Jurkat, Clone E6-1 (cell line): ENCODE results near the gene CFAP57.

Experiments
- DNase-seq: peaks from one replicate; pipeline ENCODE4 v3.0.0-alpha.2; 2011; ENCODE audit warnings: low read depth, low spot score
- H3K4me3 ChIP-seq: 2 replicates; pipeline ENCODE4 v1.5.1; 2011; ENCODE audit warnings: mild to moderate bottlenecking, low read length, control low read depth, moderate library complexity

The CFAP57 gene

DNA sequence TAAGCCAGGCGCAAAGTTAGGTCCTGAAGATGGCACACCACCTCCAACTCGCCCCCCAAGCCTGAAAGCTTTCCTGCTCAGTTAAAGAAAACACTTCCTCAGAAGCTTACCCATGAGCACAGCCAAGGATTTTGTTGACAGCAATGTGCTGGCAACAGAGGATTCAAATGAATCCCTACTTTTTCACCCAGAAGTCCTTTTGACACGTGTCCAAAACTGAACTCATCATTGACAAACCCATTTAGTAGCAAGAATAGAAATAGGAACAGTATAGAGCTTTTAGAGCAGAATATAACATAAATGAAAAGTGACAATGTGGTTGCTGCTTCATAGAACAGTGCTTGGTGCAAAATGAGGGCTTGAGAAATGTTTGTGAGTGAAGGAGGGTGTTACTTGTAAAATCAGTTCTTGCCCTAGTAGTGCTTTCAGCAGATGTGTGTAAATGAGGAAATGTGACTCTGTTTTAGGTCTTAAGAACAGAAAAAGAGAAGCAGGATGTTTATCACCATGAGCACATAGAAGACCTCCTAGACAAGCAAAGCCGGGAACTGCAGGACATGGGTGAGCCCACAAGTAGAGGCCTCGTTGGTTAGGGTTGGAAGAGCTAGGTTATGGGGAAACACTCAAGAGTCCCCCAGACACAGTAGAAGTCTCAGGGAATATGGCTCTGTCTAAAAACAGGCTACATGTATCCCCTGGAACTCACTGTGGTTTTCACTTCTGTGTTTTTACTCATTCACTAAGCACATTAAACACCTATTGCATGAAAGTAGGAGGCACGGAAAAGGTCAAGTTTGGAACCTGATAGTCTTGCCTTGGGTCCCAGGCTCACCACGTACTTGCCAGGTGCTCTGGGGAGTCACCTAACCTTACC, 49.0 kb downstream of the CFAP57 start:
- H3K4me3 ChIP-seq = no peak overlapping the region
- no peak for DNase-seq

DNA sequence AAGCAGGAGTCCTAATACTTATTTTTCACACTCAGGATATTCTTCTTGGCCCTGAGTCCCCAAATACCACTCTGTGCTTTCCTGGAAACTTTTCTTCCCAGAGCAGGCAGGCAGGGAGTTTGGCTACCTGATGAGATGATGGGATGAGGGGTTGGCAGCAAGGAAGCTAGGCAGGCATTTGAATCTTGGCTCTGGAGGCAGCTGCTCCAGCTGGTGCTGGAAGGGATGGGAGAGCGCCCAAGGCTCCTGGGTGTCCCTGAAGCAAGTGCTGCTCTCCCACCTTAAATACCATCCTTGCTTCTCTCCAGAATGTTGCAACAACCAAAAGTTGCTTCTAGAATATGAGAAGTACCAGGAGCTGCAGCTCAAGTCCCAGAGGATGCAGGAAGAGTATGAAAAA, 49.7 kb downstream of the CFAP57 start:
- no peak overlapping the region for H3K4me3 ChIP-seq
- no peak for DNase-seq

DNA sequence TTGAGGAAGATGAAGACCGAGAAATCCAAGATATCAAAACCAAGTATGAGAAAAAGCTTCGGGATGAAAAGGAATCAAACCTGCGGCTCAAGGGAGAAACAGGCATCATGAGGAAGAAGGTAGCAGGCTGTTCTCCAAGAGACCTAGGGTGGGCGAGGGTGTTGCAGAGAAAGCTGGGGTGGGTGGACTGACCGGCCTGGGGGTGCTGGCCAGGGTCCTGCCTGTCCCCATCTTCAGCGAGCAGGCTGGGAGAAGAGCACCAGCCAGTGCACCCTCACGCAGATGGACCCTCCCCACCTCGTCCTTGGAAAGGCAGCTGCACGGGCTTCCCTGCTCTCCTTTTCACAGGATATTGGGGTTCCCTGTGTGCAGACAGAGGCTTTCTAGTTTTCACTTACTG, 50.7 kb downstream of the CFAP57 start:
- no peak for DNase-seq
- H3K4me3 ChIP-seq = no peak overlapping the region

DNA sequence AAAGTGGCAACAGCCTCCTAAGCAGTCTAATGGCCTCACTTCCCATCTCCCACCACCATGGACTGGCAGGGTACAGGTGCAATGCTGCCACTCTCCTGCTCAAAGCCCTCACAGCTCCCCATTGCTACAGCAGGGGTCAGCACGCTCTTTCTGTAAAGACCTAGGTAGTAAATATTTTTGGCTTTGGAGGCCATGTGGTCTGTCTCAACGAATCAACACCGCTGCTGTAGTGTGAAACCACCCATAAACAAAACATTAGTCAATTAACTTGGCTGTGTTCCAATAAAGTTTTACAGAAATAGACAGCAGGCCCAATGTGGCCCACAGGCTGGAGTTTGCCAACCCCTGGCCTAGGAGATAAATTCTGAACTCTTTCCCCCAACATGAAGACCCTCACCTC, 53.0 kb downstream of the CFAP57 start:
- DNase-seq = no peak
- H3K4me3 ChIP-seq = no peak overlapping the region

DNA sequence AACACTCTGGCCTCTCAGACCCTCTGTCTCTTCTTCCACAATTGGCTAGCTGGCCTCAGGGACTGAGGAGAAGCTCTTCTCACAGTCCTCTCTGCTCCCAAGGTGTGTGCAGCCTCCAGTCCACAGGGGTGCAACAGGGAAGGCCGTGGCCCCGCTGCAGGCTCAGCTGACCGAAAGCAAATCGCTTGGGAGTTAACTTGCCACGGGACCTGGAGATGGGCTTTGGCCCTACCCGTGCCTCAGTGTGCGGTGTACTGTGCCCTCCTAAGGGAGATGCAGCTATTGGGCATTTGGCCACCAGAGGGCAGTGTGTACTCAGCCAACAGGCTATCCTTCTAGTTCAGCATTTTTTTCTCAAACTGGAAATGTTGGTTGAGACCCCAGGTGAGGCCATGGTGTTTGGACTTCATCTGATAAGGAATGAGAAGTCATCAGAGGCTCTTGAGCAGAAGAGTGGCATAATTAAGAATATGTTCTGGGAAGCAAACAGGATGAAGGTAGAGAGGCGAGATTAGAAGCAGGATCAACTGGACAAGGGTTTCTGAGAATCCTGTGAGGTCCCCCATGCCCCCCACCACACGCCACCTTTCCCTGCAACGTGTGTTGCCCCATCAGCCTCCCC, 55.1 kb downstream of the CFAP57 start:
- peak; percentile 69 for DNase-seq

DNA sequence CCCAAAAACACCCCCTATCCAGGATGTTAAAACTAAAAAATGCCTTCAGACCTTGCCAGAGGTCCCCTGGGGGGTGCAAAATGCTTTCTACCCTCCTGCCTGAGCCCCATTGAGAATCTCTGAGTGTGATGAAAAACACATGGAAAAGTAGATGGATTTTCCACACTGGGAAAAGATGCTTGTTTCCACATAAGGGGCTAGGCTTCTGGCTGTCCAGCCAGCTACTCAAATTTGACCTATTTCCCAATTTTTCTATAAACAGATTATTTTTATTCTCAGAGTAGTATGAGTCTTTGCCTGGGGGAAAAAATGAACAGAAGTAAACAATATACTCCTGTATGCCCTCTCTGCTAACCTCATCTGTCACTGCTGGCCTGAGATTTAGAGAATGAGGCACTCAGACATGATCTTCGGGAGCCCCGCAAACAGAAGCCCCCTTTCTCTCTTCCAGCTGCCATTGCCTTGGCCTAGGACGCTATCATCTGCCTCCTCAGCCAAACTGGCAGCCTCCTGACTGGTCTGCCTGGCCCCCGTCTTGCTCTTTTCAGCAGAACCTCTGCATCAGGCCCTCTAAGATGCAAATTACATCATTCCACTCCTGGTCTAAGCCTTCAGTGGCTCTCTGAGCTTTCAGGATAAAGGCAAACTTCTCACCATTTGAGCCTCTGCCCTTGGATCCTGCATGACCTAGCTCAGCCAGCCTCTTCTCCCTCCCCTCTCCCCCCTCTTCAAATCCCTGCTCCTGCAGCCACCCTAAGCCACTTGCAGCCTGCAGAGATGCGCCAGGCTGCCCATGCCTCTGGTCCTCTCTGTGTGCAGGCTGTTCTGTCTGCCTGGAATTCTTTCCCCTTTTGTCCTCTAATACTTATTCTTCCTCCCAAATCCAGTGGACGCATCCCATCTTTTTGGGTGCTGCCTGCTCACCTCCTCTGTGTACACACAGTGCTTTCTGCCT, 58.0 kb downstream of the CFAP57 start:
- H3K4me3 ChIP-seq = no peak overlapping the region
- no peak for DNase-seq

More for the DNA sequence above, 55.1 kb downstream of the CFAP57 start:
- H3K4me3 ChIP-seq = no peak overlapping the region

DNA sequence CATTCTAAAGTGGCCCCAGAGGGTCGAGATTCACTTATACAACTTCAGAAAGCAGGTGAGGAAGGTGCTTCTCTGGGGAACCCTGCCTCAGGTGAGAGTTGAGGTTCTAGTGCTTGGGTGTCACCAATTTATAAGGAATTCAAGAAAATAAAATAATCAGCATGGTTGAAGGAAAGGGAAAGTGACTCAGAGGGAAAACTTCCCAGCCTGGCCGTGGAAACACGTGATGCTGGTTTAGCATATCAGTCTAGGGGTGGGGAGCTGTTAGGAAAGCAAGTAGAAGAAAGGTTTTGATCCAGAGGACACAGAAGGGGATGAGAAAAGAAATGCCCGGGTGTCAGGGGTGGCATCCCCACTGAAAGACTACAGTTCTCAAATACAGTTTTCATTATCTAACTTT, 59.9 kb downstream of the CFAP57 start:
- DNase-seq = no peak
- no peak overlapping the region for H3K4me3 ChIP-seq

DNA sequence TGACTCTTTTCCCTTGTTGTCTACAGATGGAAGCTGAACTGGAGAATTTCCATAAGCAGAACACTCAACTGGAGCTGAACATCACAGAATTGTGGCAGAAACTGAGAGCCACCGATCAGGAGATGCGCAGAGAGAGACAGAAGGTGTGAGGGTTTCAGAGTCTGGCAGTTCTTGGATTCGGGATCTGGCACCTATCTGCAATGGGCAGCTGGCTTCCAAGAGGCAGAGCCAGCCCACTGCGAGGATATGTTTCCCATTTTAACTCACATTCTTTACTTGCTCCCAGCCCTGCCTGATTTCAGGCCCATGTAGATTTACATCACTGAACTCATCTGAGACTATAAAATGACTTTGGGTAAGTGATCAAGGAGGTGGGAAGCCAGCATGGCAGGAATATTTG, 60.4 kb downstream of the CFAP57 start:
- no peak overlapping the region for H3K4me3 ChIP-seq
- DNase-seq = no peak

DNA sequence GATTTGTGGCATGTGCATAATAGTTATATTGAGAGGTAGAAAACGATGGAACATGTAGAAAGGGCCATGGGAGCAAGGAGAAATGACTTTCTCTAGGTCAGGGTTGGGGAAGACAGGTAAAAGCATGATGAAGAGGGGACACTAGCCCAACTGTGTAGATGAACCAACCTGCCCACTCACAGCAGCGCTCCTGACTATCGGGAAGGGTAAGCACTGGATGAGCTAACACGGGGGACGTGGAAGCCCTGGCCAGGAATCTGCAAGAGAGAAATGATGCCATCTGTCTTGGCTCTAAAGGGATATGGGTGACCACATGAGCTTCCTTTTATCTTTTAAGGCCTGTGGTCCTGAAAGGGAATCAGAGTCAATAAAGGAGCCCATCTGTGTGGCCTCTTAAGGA, 61.5 kb downstream of the CFAP57 start:
- no peak for DNase-seq
- no peak overlapping the region for H3K4me3 ChIP-seq

DNA sequence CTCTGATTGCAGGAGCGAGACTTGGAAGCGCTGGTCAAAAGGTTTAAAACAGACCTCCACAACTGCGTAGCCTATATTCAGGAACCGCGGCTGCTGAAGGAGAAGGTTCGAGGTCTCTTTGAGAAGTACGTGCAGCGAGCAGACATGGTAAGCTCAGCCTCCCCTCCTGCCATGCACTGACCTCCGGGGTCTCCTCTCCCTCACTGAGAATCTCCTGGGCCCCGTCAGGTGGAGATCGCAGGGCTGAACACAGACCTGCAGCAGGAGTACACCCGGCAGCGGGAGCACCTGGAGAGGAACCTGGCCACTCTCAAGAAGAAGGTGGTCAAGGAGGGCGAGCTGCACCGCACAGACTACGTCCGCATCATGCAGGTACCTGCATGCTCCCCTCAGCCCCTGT, 62.1 kb downstream of the CFAP57 start:
- no peak overlapping the region for H3K4me3 ChIP-seq
- DNase-seq = no peak

DNA sequence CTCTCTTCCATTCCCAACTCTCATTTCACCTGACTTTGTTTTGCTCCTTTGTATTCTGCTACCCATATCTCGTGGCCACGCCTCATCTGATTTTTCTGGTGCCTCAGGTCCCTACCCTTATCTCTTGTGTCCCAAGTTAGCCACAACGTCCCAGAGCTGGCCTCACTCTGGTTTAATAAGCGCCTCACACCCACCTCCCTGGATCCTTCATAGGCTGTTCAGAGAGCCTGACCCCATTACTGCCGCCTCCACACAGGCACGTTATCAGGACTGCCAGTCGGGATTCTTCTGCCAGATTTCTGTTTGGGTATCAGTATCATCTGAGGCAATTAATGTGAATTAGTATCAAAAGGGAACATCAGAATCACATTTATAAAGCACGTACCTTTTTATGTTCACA, 62.9 kb downstream of the CFAP57 start:
- no peak overlapping the region for H3K4me3 ChIP-seq
- DNase-seq = no peak

DNA sequence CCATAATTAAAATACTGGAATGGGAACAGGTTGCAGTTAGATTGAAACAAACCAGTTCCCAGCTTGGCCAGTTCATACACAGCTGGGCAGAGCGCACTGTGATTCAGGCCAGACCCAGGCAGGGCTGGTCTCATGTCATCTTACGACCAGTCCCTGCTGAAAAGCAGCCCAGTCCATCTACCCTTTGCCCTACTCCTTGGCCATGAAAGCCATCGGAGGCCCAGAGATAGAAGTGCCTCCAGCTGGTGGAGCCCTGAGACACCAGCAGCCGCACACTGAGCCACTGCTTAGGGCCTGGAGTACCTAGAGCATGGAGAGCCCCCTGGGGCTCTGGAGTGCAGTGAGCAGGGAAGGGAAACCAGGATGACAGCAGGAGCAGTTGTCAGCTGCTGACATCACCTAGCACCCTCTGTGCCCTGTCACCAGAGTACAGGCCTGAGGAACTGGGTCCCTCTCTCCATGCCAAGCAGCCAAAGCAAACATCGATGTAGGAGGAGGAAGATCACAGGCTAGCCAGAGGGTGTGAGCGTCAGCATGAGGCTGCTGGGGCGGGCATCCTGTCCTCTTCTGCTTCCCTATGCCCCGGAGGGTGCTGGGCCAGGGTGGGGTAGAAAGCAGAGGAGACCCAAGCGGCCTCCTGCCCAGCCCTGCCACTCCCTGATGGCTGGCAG, 63.5 kb downstream of the CFAP57 start:
- H3K4me3 ChIP-seq = no peak overlapping the region
- no peak for DNase-seq

DNA sequence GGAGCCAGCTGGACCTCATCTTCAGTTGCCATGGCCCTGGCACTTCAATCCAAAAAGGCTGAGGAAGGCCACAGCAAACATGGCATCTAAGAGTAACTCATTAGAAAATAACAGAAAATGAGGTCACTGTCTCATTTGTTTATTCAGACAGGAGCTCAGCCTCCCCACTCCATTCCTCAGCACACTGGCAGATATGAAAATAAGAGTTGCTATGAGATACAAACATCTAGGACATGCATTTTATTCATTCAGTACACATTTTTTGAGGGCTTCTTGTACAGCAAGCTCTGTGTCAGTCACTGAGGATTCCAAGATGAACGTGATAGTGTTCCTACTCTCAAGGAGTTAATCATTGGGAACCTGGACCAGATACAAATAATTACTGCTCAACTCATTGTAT, 65.0 kb downstream of the CFAP57 start:
- no peak overlapping the region for H3K4me3 ChIP-seq
- DNase-seq = no peak

DNA sequence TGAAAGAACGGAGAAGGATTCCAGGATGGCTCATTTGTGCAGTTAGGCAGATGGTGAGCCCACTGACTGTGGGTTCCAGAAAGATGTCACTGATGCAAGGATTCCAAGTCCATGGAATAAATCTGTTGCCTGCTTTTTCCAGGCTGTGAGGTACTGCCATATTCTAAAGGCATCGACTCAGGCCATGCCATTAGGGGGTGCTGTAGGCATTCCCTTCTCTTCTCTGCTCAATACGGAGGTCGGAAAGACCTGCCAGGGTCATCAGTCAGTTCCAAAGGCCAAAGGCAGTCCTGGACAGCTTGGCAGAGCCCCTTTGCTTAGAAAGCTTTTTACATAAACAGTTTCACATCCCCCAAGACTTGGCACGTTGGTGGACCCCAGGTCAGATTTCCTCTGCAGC, 66.0 kb downstream of the CFAP57 start:
- no peak for DNase-seq

DNA sequence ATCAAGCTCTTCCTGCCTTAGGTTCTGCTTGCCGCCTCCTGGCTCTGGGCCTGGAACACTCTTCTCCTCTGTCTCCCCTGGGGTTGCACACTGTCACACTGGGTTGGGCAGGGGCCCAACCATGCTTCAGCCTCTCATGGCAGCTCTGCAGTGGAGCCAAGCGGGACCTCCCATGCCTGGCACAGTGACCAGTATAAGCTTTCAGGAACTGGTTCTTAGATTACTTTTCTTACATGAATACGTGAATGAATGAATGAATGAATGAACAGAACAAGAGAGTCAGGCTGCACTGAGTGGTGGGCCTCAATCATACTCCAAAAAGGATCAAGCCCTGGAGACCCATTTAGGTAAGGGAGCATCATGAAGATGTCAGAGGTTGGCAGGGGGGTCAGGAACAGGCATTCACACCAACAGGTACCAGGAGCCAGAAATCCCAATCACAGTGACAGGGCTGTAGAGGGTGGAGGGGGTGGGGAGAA, 66.9 kb downstream of the CFAP57 start:
- no peak overlapping the region for H3K4me3 ChIP-seq
- no peak for DNase-seq

More for the DNA sequence above, 66.0 kb downstream of the CFAP57 start:
- no peak overlapping the region for H3K4me3 ChIP-seq

DNA sequence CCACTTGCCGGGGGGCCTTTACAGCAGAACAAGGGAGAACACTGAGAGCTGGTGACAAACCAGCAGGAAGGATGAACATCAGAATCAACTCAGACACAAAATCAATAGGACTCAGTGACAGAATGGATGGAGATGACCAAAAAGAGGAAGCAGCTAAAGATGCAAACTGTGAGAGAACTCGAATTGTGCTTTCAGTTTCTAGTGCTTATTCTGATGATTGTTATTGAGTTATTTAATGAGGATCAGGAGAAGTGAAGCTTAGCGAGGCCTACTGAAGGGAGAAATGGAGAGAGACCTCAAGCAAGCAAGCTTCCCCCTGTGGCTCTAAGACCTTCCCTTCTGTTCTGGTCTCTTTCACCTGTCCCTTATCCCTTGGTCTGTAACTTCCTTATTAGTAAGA, 67.4 kb downstream of the CFAP57 start:
- no peak overlapping the region for H3K4me3 ChIP-seq
- no peak for DNase-seq

DNA sequence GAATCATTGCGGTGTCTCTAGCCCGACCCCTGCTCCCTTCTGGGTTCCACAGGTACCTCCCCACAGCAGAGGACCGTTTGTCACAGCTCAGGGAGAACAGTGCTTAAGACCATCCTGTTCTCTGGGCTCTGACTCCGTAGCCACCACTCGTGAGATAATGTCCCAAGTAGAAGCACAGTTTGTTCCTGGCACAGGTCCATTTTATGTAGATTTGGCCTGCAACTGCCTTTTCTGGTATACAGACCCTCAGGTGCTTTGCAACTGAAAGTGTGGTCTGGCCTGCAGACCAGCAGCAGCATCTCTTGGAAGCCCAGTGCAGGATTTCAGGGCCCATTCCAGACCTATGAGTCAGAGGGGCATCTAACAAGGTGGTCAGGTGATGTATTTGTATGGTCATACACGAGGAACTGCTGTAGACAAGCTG, 69.3 kb downstream of the CFAP57 start:
- DNase-seq = no peak

DNA sequence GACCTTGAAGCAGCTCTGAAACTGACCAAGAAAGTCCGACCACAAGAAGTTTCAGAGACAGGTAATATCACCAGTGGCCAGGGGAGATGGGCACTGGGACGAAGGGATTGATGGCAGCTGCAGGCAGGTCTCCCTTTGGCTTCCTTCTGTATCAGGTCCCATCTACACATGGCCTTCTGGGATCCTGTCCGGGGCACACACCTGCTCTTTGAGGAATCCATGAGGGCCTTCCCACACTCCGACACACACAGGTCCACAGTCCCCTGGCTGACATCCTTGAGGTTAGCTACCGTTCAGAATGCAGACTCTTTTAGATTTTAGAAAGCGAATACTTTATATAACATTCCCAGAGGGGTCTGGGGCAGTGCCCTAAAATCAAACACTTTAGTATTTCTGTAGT, 71.2 kb downstream of the CFAP57 start:
- DNase-seq = no peak
- H3K4me3 ChIP-seq = no peak overlapping the region

More for the DNA sequence above, 69.3 kb downstream of the CFAP57 start:
- no peak overlapping the region for H3K4me3 ChIP-seq
